HL-60 (cell line): ENCODE data around the gene LMBR1L.
"Not testable (repeated sequence)": the region's sequence is repeated elsewhere in the genome, so short reads cannot be mapped to it uniquely, and the experiment has no call there.

Source experiments
- DNase-seq, 2 experiments: peaks; one replicate each; pipeline ENCODE4 v3.0.0-alpha.2; 2010 to 2020; ENCODE audit warnings: low read depth in 1 of 2, low spot score in 1 of 2
- H3K27ac ChIP-seq: fragments of 250-450 bp; sonication (Bioruptor Pico); replicated peaks from 2 replicates; pipeline ENCODE4 v1.5.1; 2020; ENCODE audit warnings: mild to moderate bottlenecking, moderate library complexity
- H3K27me3 ChIP-seq: fragments of 250-450 bp; sonication (Bioruptor Pico); 2 replicates; pipeline ENCODE4 v1.5.1; 2021; ENCODE audit warnings: mild to moderate bottlenecking, moderate library complexity; ENCODE audit not compliant: insufficient read depth, poor library complexity, severe bottlenecking
- H3K4me3 ChIP-seq: replicated peaks from 2 replicates; pipeline ENCODE4 v1.5.1; 2011; ENCODE audit warnings: mild to moderate bottlenecking, control low read depth, low read length; ENCODE audit not compliant: insufficient read depth
- CTCF ChIP-seq: IDR thresholded peaks from one replicate; pipeline ENCODE4 v1.5.1; 2011; ENCODE audit warnings: low read length, control low read depth, inconsistent platforms; ENCODE audit not compliant: insufficient read depth
- GABPA ChIP-seq: IDR thresholded peaks from 2 replicates; pipeline ENCODE4 v1.6.1; 2012; ENCODE audit warnings: low read depth
- POLR2AphosphoS5 ChIP-seq: IDR thresholded peaks from 2 replicates; pipeline ENCODE4 v1.6.1; 2012; ENCODE audit warnings: low read depth
- REST ChIP-seq: IDR thresholded peaks from 2 replicates; pipeline ENCODE4 v1.6.1; 2012; ENCODE audit warnings: low read depth; ENCODE audit not compliant: insufficient replicate concordance
- SPI1 ChIP-seq: IDR thresholded peaks from 2 replicates; pipeline ENCODE4 v1.6.1; 2012; ENCODE audit warnings: low read depth, mild to moderate bottlenecking, borderline replicate concordance

The LMBR1L gene

GRCh38 chr12:49138587-49138986 lies 27.9 kb upstream of the LMBR1L start:
- no peak for DNase-seq
- Histone ChIP-seq H3K27me3 (no peaks in the 10 kb centered on the region), H3K4me3 (no peak overlapping the region), H3K27ac (no peak overlapping the region)
- no peak for TF ChIP-seq REST
- TF ChIP-seq CTCF: no peak
- no peak for TF ChIP-seq POLR2AphosphoS5
- no peak for TF ChIP-seq GABPA
- TF ChIP-seq SPI1: no peak

GRCh38 chr12:49137476-49137875 lies 26.8 kb upstream of the LMBR1L start:
- no peak overlapping the region for H3K27ac ChIP-seq
- TF ChIP-seq SPI1: no peak
- no peak for TF ChIP-seq POLR2AphosphoS5
- TF ChIP-seq REST: no peak
- TF ChIP-seq CTCF: no peak
- TF ChIP-seq GABPA: no peak
- no peaks in the 10 kb centered on the region for H3K27me3 ChIP-seq
- no peak for DNase-seq
- H3K4me3 ChIP-seq: no peak overlapping the region

GRCh38 chr12:49136997-49137396 lies 26.4 kb upstream of the LMBR1L start:
- not testable (repeated sequence) for DNase-seq, H3K27me3 ChIP-seq, H3K27ac ChIP-seq, H3K4me3 ChIP-seq

GRCh38 chr12:49133590-49133989 lies 22.9 kb upstream of the LMBR1L start:
- DNase-seq: no peak
- no peak for TF ChIP-seq GABPA
- no peak for TF ChIP-seq REST
- TF ChIP-seq CTCF: no peak
- TF ChIP-seq POLR2AphosphoS5: no peak
- no peak for TF ChIP-seq SPI1
- no peaks in the 10 kb centered on the region for H3K27me3 ChIP-seq
- H3K4me3 ChIP-seq: peak overlapping the region; percentile 42
- peak overlapping the region; percentile 100 for H3K27ac ChIP-seq
